Loucy (cell line): ENCODE measurements around the gene NHSL1.

Experiments
- EZH2phosphoT487 ChIP-seq: fragments of 200-600 bp; IDR thresholded peaks from 2 replicates; pipeline ENCODE4 v1.6.1; 2018; ENCODE audit warnings: antibody characterized with exemption, mild to moderate bottlenecking, moderate library complexity, borderline replicate concordance
- TF ChIP-seq, protein P1 (sequence below): fragments of 200-600 bp; sonication (generic); conservative IDR thresholded peaks from 2 replicates; pipeline ENCODE4 v1.5.1; 2014; ENCODE audit warnings: mild to moderate bottlenecking, antibody characterized with exemption, low read length

DNA sequence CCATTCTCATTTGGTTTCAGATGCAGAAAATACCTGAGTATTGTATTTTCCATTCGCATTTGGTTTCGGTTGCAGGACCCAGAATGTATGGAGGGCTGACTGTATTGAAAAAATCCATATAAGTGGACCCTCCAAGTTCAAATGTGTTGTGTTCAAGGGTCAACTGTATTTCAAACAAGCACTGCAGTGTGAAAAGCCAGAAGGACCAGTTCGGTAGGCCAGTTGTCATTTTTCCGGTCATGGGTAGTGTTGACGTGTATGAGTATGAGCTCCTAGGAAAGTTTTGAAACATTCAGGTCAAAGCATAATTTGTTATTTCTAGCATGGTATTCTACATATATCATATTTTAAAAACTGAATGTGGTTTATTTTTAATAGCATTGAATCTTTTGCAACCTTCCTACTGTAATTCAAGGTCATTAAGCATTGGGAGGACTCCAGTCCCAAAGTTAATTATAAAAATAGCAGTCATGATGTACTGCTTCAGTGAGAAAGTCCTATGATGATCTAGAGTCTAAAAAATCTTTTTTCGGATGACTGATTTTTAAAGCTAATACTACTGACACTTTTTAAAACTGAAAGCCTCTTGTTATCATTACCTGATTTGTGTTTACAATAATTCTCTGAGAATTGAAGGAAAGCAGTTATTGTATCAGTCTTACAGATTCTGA is 18.9 kb downstream of the NHSL1 start:
- TF ChIP-seq, protein P1, sequence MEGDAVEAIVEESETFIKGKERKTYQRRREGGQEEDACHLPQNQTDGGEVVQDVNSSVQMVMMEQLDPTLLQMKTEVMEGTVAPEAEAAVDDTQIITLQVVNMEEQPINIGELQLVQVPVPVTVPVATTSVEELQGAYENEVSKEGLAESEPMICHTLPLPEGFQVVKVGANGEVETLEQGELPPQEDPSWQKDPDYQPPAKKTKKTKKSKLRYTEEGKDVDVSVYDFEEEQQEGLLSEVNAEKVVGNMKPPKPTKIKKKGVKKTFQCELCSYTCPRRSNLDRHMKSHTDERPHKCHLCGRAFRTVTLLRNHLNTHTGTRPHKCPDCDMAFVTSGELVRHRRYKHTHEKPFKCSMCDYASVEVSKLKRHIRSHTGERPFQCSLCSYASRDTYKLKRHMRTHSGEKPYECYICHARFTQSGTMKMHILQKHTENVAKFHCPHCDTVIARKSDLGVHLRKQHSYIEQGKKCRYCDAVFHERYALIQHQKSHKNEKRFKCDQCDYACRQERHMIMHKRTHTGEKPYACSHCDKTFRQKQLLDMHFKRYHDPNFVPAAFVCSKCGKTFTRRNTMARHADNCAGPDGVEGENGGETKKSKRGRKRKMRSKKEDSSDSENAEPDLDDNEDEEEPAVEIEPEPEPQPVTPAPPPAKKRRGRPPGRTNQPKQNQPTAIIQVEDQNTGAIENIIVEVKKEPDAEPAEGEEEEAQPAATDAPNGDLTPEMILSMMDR, result no peak
- TF ChIP-seq EZH2phosphoT487, result no peak
